Left colon (tissue), 2 donors: ENCODE measurements around the gene TBCA. TPM values are rescaled to one million over a fixed set of nuclear protein-coding genes. Genes with fewer than 3 reads are reported as not detected.

Experiments
- ATAC-seq: fragments of 200-7000 bp; cut with Tn5 transposase; one replicate; pipeline ENCODE4 v1.9.1; 2020; ENCODE audit warnings: mild to moderate bottlenecking, moderate library complexity
- DNase-seq, 2 donors: peaks; one replicate each; pipeline ENCODE4 v3.0.0-alpha.2; 2020
- intact Hi-C, 2 donors: fragments of 100-400 bp; cut with DNase I in 1 of 2; cut with micrococcal nuclease in 1 of 2; formaldehyde crosslinking; loops; one replicate each; pipeline versions ENCODE4 v1.11.2 to v1.14.0; 2022; cut with DNase I, micrococcal nuclease
- total RNA-seq, 2 donors: library from RNA; stranded (reverse); fragmentation: NEBNext Ultra II Directional; extraction: Animal tissue kit (Norgen Biotek cat#: 25700); gene quantifications; one replicate each; pipeline ENCODE4 v1.2.1, GENCODE V29; 2021
- donor health status: DM: no; HTN: no; CAD: no.
- donor health status: DM: yes; HTN: yes; CAD: no.

The TBCA gene
- total RNA-seq, 2 donors from 2014 or later, result 93.6 to 106 TPM

DNA sequence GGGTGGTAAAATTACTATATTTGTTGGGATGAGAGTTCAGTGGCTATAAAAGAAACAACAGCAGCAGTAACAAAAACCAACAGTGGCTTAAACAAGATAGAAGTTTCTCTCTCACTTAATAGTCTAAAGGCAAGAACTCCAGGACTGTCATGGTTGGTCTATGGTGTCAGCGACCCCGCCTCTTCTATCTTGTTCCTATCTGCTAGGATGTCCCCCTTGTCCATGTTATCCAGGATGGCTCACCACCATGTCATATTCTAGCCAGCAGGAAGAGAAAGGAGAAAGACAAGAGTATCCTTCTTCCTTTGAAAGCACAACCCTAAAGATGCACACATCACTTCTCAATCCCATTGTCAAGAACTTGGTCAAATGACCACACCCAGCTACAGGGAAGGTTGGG lies 126.4 kb downstream of the TBCA start:
- DNase-seq (no peak), ATAC-seq (no peak)
- intact Hi-C loops, result no loop called here

DNA sequence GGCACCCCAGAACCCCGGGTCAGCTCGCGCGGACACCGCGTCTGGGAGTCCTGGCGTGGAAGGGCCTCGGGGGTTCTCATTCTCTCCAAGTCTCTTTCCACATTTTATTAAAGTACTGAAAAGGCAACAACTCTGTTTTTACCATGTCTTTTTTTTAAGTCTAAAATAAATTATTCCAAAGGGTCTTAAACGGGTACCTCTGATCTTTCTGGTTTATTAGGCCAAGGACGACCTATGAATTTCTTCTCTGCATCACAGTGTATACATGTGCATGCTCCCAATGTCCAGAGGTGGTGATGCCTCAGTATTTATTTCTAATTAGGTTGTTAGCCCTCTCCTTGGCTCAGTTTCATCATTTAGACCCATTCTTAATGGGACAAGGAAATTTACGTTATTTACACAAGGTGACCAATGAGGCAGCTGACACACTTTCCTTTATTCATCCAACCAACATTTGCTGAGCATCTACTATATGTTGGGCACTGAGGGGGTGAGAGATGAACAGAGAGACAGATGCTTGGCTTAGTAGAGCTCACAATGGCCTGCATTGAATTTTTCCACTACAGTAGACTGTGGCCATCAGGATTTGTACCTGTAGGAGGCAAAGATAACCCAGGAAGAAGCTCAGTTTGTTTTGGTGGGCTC lies 130.0 kb downstream of the TBCA start:
- no peak for ATAC-seq
- no peak for DNase-seq
- intact Hi-C loops, result no loop called here

DNA sequence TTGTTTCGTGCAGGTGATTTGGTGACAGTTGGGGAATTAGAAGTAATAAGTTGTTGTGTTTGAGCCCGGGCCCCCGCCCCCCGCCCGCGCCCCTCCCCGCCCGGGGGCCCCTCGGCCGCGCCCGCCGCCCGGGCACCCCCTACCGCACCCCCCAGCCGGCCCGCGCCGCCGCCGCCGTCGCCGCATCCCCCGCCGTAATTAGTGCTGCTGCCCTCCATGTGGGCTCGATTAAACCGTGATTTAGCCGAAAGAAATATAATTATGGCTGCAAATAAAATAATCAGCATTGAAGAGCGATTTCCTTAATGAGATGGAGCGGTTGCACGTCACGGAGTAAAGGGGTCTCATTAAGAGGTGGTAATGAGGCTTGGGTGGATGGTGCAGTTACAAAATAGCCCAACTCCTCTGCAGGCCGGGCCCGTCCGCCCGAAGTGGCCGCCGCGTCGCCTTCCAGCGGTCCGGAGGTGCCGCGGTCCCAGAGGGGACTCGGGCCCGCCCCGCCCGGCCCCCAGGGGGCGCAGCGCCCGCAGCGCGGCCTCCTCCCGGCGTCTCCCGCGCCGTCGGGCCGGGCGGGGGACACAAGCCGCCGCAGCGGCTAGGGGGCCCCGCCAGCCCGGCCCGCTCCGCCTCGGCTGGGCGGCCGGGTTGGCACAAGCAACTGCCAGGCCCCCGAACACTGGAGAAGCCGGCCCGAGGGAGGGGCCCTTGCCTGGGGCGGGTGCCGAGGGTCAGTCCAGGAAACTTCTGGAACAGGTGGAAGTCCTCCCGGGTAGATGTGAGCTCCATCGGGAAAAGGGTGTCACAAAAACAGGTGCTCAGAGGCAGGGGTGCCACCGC lies 130.8 kb downstream of the TBCA start:
- ATAC-seq, result peak; percentile 70
- DNase-seq, result peak in 1 of 2 donors; percentile 37
- intact Hi-C loops, result no loop called here

DNA sequence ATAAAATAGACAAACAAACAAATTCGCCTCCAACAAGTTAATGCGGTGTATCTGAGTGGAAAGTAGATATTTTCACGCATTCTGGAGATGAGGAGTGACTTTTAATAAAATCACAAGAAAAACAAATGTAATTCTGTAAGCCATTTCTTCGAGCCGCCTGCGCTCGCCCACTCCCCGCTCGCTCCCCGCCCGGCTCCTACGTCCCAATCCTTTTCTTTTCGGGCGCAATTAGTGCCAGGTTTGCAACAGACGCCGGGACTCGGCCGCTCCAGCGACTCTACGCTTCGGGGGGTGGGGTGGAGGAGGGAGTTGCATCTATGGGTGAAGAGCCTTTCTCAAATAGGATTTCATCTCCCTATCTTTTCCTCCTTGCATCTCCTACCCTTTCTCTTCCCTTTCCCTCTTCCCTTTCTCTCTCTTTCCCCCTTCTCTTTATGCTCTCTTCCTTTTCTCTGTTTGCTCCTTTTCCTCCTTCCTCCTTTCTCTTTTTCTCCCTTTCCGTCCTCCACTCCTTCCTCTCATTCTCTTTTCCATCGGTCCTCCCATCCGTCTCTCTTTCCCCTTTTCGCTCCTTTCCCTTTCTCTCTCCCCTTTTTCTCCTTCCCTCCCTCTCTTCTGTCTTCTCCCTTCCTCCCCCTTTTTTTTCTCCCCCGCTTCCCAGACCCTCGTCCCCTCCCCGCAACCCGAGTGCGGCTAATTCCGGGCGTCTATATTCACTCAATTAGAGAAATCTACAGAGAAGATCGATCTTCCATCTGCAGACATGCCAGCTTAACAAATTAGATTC lies 131.6 kb downstream of the TBCA start:
- ATAC-seq (no peak), DNase-seq (no peak)
- intact Hi-C loops, result no loop called here

DNA sequence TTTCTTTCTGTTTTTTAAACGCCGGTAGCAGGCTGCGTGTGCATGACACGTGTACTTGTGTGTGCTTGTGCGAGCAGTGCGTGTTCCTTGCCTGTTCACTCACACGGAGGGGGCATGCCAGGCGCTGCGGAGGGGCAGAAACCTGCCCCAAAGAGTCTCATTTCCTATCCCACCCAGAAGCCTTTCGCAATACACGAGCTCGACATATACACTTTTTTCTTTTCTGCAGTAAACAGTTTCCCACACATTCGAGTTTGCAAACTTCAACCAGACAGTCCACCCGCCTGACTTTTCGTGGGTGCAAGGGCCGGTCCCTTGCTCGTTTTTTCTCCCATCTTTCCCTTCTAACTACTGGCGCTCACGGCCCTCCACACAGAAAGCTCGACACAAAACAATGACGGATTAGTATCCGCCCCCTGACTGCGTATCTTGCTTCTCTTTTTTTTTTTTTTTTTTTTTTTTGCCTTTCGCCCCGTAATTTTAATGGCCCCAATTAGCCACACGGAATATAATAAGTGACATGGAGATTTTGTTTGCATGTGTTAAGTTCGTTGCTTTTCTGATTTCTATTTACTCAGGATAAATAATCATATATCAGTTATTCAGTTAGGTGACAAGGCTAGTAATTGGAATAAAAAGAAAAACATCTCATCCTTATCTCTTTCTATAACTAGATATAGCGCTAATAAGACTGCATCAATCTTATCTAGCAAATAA lies 132.3 kb downstream of the TBCA start:
- no peak for DNase-seq
- intact Hi-C loops, result no loop called here
- ATAC-seq, result no peak

DNA sequence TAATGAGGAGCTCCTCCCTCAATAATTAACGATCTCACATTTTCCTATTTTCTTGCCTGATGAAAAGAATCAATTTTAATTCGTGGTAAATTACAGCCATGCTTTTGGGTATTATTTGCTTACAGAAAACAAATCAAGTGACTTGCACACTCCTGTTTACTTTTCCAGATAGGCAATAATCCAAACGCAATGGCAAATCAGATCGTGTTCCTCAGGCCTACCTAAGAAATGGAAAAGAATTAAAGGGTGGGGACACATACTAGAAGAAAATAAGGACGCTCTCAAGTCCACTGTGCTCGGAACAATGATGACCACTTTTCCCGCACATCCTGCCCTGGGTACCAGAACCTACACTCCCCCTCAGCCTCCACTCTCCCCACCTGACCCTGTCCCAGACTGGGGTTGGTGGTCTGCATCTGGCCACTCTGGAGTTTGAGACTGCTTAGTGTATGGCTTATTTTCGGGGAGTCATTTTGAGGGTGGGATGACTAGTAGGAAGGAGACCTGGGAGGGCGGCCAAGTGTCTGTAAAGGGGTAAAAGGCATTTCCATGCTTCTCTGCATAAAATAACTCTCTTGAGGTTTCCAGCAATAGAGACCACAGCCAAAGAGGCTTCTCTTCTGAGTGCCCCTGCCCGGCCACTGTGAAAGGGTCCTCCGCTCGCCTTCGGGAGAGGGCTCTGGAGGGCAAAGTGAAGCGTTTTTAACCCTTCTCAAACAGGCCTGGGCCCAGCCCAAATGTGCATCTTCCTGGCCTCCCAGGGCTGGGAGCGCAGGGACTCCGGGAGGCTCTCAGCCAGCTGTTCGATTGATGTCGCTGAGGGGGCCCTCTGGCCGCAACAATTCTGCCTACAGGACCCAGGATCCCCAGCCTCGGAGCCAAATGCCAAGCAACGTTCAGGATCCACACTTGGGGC lies 133.1 kb downstream of the TBCA start:
- intact Hi-C loops, result no loop called here
- no peak for ATAC-seq

DNA sequence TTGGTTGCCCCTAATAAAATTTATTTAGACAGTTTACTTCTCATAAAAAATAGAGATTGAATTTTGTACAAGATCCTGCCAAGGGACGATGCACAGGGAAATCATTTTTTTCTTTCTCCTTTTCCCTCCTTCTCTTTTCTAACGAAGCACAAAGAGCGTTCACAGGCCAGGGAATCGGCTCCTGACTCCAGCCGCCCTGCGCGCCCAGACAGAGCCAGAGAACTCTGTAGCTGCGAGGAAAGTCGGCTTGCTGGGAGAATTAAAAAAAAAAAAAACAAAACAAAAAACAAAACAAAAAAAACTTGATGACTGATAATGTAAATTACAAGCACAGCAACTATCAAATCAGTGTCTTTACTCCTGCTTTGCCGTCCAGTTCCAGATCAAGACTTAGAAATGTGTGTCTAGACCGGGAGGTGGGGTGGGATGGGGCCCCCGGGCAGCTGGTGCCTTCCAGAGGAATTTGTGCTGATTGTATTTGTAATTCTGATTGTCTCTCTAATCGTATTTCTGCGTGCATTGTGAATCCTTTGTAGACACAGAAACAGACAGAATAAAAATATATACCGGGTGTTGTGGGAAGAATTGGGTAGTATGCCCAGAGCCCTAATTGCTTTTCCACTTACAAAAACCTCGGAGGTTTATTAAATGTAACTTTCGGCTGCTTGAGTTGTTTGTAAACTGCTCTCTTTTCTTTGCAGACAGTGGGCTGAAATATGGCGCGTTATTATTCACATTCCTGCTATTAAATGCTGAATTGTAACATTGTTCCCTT lies 134.0 kb downstream of the TBCA start:
- no peak for DNase-seq
- intact Hi-C loops, result no loop called here
- no peak for ATAC-seq

More for the DNA sequence above, 133.1 kb downstream of the TBCA start:
- no peak for DNase-seq

DNA sequence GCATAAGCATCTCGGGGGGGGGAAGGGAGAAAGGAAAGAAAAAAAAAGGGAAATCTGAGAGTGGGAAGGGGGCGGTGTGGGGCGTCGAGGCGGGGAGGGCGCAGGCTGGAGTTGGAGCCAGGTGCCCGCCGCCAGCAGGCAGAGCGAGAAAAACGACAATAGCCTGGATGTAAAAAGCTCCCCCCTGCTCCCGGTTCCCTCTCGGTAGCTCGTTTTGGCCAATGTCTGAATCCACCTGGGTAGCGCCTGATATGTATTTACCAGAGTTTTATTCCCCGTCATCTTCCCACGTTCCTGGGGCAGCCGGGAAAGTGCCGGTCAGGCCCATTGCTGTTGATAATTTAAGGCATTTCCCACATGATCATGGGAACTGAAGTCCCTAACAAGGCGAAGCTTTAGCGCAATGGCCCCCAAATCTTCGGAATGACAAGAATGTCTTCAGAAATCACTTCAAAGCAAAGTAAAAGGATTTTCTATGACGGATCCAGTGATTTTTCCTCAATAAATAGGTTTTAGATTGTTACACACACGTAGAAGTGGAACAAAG lies 134.7 kb downstream of the TBCA start:
- intact Hi-C loops, result no loop called here
- DNase-seq, result no peak
- ATAC-seq, result no peak

Other genes with a start within 250 kb of the TBCA start
- not detected for gene OTP, start 137.6 kb downstream of the TBCA start, total RNA-seq